IMR-90 (cell line): Measurements from ENCODE around the gene NPB. TPM values are rescaled to one million over a fixed set of nuclear protein-coding genes. Genes with fewer than 3 reads are reported as not detected.

ENCODE experiments used
- ATAC-seq: fragments of 200-7000 bp; cut with Tn5 transposase; 2 replicates; pipeline ENCODE4 v1.9.1; 2020; ENCODE audit warnings: low read depth, mild to moderate bottlenecking, moderate library complexity
- BruUV-seq: library from RNA; stranded (reverse); fragments of 400-500 nt; replicated peaks from 2 replicates; lab custom pipeline; 2021; lab: Mats Ljungman, UMichigan
- CTCF ChIA-PET: fragments of 300-600 bp; formaldehyde crosslinking; extraction: SDS; loops from one replicate; lab custom pipeline; 2021; ENCODE audit warnings: antibody characterized with exemption; lab: Yijun Ruan, JAX
- POLR2A ChIA-PET: fragments of 300-600 bp; sonication (Branson Sonifier 250); formaldehyde crosslinking; loops from one replicate; lab custom pipeline; 2022; ENCODE audit warnings: antibody characterized with exemption; ENCODE audit not compliant: unreplicated experiment; lab: Charles Lee
- DNase-seq: peaks from one replicate; pipeline ENCODE4 v3.0.0; 2013
- H2AFZ ChIP-seq: replicated peaks from 2 replicates; pipeline ENCODE3; 2013; ENCODE audit warnings: low read length, mild to moderate bottlenecking; ENCODE audit not compliant: poor library complexity
- H2AK5ac ChIP-seq: 2 replicates; pipeline ENCODE4 v1.6.1; 2013; ENCODE audit warnings: low read depth, low read length, inconsistent platforms
- H2AK9ac ChIP-seq: replicated peaks from 2 replicates; pipeline ENCODE3; 2013; ENCODE audit warnings: mild to moderate bottlenecking, low read depth, low read length, moderate library complexity; ENCODE audit not compliant: poor library complexity
- H2BK120ac ChIP-seq: 2 replicates; pipeline ENCODE4 v1.6.1; 2013; ENCODE audit warnings: low read depth, low read length, inconsistent platforms
- H2BK15ac ChIP-seq: 3 replicates; pipeline ENCODE4 v1.6.1; 2013; ENCODE audit warnings: low read depth, low read length, inconsistent platforms
- H2BK20ac ChIP-seq: 2 replicates; pipeline ENCODE4 v1.6.1; 2013; ENCODE audit warnings: low read depth, mild to moderate bottlenecking, inconsistent platforms, low read length, moderate library complexity
- H2BK5ac ChIP-seq: 2 replicates; pipeline ENCODE4 v1.6.1; 2013; ENCODE audit warnings: mild to moderate bottlenecking, low read depth, low read length, inconsistent platforms; ENCODE audit not compliant: poor library complexity, severe bottlenecking
- H3K14ac ChIP-seq: replicated peaks from 2 replicates; pipeline ENCODE4 v1.6.1; 2013; ENCODE audit warnings: low read depth, low read length, inconsistent platforms
- H3K18ac ChIP-seq: 2 replicates; pipeline ENCODE4 v1.6.1; 2013; ENCODE audit warnings: low read depth, low read length, control low read depth
- H3K23ac ChIP-seq: 2 replicates; pipeline ENCODE4 v1.6.1; 2013; ENCODE audit warnings: low read depth, low read length, inconsistent platforms
- H3K27ac ChIP-seq: 2 replicates; pipeline ENCODE4 v1.5.1; 2013; ENCODE audit warnings: mild to moderate bottlenecking, control low read depth, low read length; ENCODE audit not compliant: insufficient read depth
- H3K27me3 ChIP-seq: 2 replicates; pipeline ENCODE4 v1.6.1; 2013; ENCODE audit warnings: low read length; ENCODE audit not compliant: control insufficient read depth, insufficient read depth
- H3K36me3 ChIP-seq: 2 replicates; pipeline ENCODE4 v1.6.1; 2013; ENCODE audit warnings: low read length, mixed read lengths; ENCODE audit not compliant: control insufficient read depth, insufficient read depth
- H3K4ac ChIP-seq: 2 replicates; pipeline ENCODE4 v1.6.1; 2013; ENCODE audit warnings: low read depth, low read length, inconsistent platforms
- H3K4me1 ChIP-seq: 2 replicates; pipeline ENCODE4 v1.6.1; 2013; ENCODE audit warnings: low read length, mixed read lengths; ENCODE audit not compliant: control insufficient read depth, insufficient read depth
- H3K4me2 ChIP-seq: 2 replicates; pipeline ENCODE4 v1.6.1; 2013; ENCODE audit warnings: low read depth, mild to moderate bottlenecking, control low read depth, low read length, moderate library complexity
- H3K4me3 ChIP-seq: 2 replicates; pipeline ENCODE4 v1.5.1; 2013; ENCODE audit warnings: low read depth, mild to moderate bottlenecking, control low read depth, low read length, moderate library complexity; ENCODE audit not compliant: insufficient read depth
- H3K56ac ChIP-seq: 2 replicates; pipeline ENCODE4 v1.6.1; 2013; ENCODE audit warnings: low read length, inconsistent platforms; ENCODE audit not compliant: insufficient read depth; ENCODE audit errors: extremely low read depth
- H3K79me1 ChIP-seq, 2 experiments: 2 replicates each; pipeline ENCODE4 v1.6.1; 2013; ENCODE audit warnings: low read length in 2 of 2, inconsistent platforms in 1 of 2, low read depth in 1 of 2
- H3K9ac ChIP-seq: 2 replicates; pipeline ENCODE4 v1.6.1; 2013; ENCODE audit warnings: low read depth, low read length, control low read depth
- H3K9me1 ChIP-seq: 2 replicates; pipeline ENCODE4 v1.6.1; 2013; ENCODE audit warnings: low read length, inconsistent platforms; ENCODE audit not compliant: insufficient read depth
- H3K9me3 ChIP-seq: 2 replicates; pipeline ENCODE4 v1.6.1; 2013; ENCODE audit warnings: low read length; ENCODE audit not compliant: control insufficient read depth, insufficient read depth
- H4K20me1 ChIP-seq: 2 replicates; pipeline ENCODE4 v1.6.1; 2013; ENCODE audit warnings: low read length, inconsistent platforms; ENCODE audit not compliant: insufficient read depth
- H4K5ac ChIP-seq: 2 replicates; pipeline ENCODE4 v1.6.1; 2013; ENCODE audit warnings: mild to moderate bottlenecking, low read depth, low read length, control low read depth
- H4K8ac ChIP-seq, 2 experiments: 2 replicates each; pipeline ENCODE4 v1.6.1; 2013; ENCODE audit warnings: low read depth in 2 of 2, low read length in 2 of 2, control low read depth in 1 of 2, inconsistent platforms in 1 of 2
- H4K91ac ChIP-seq: 2 replicates; pipeline ENCODE4 v1.6.1; 2013; ENCODE audit warnings: low read depth, low read length, inconsistent platforms; ENCODE audit not compliant: insufficient read depth
- BHLHE40 ChIP-seq: fragments of 150-350 bp; IDR thresholded peaks from 2 replicates; pipeline ENCODE4 v1.6.1; 2016; ENCODE audit warnings: mild to moderate bottlenecking, low read depth, low read length
- CEBPB ChIP-seq: IDR thresholded peaks from 2 replicates; pipeline ENCODE4 v1.6.1; 2012; ENCODE audit warnings: low read depth, low read length, improper control_type of control experiment
- MAZ ChIP-seq: IDR thresholded peaks from 2 replicates; pipeline ENCODE4 v1.6.1; 2012; ENCODE audit warnings: low read depth, mild to moderate bottlenecking, low read length, improper control_type of control experiment, moderate library complexity, borderline replicate concordance
- MXI1 ChIP-seq: IDR thresholded peaks from 2 replicates; pipeline ENCODE4 v1.6.1; 2012; ENCODE audit warnings: low read depth, mild to moderate bottlenecking, low read length, moderate library complexity, borderline replicate concordance
- NFE2L2 ChIP-seq: fragments of 150-350 bp; IDR thresholded peaks from 2 replicates; pipeline ENCODE4 v1.6.1; 2016; ENCODE audit warnings: low read depth, mild to moderate bottlenecking, low read length
- POLR2A ChIP-seq: IDR thresholded peaks from 2 replicates; pipeline ENCODE4 v1.6.1; 2012; ENCODE audit warnings: mild to moderate bottlenecking, low read depth, low read length
- RAD21 ChIP-seq: IDR thresholded peaks from 2 replicates; pipeline ENCODE4 v1.6.1; 2012; ENCODE audit warnings: low read length, improper control_type of control experiment
- RCOR1 ChIP-seq: IDR thresholded peaks from 2 replicates; pipeline ENCODE4 v1.6.1; 2012; ENCODE audit warnings: mild to moderate bottlenecking, low read length, improper control_type of control experiment; ENCODE audit not compliant: insufficient replicate concordance
- SMC3 ChIP-seq: fragments of 150-350 bp; IDR thresholded peaks from 2 replicates; pipeline ENCODE4 v1.6.1; 2016; ENCODE audit warnings: low read depth, mild to moderate bottlenecking, antibody characterized with exemption, low read length, moderate library complexity
- WGBS, 2 experiments: methylation state at CpG; one replicate each; pipeline versions ENCODE4 v1.1.5 to v1.1.7; 2013; ENCODE audit warnings: missing lambda C conversion rate in 2 of 2; ENCODE audit not compliant: insufficient read length in 1 of 2; ENCODE audit errors: extremely low coverage in 2 of 2; 5-methylcytosine and 5-hydroxymethylcytosine counted together
- dilution Hi-C: fragments of 300-500 bp; cut with HindIII; formaldehyde crosslinking; loops from one replicate; pipeline ENCODE4 v1.14.3; 2018; ENCODE audit warnings: low sequenced_read_pairs; ENCODE audit not compliant: unreplicated experiment
- in situ Hi-C: fragments of 300-500 bp; cut with MboI; formaldehyde crosslinking; loops from 3 replicates; pipeline ENCODE4 v1.14.3; 2019; ENCODE audit warnings: low sequenced_read_pairs, inconsistent platforms, mixed read lengths
- intact Hi-C: fragments of 100-400 bp; cut with micrococcal nuclease; formaldehyde crosslinking; loops from 2 replicates; pipeline ENCODE4 v1.10.0; 2022
- polyA plus RNA-seq, 3 experiments: library from polyadenylated mRNA; depleted of rRNA; stranded (reverse); fragments of >200 nt; gene quantifications; 2 replicates each; pipeline ENCODE4 v1.2.3, GENCODE V29; 2012; ENCODE audit warnings: low replicate concordance in 1 of 3
- total RNA-seq: library from RNA; depleted of rRNA; stranded (reverse); fragments of >200 nt; gene quantifications from 2 replicates; pipeline ENCODE4 v1.2.3, GENCODE V29; 2012
- TF ChIP-seq, protein P1 (sequence below): fragments of 150-350 bp; IDR thresholded peaks from 2 replicates; pipeline ENCODE4 v1.6.1; 2016; ENCODE audit warnings: low read depth, mild to moderate bottlenecking, low read length, moderate library complexity, borderline replicate concordance
- TF ChIP-seq, protein P2 (sequence below): fragments of 150-350 bp; IDR thresholded peaks from 2 replicates; pipeline ENCODE4 v1.6.1; 2017; ENCODE audit warnings: mild to moderate bottlenecking, antibody characterized with exemption, low read length, low read depth

NPB gene
- total and polyA plus RNA-seq, 2 of the 4 experiments (the other 2 are of a cell fraction) = 0.51 TPM; not detected in 1

DNA sequence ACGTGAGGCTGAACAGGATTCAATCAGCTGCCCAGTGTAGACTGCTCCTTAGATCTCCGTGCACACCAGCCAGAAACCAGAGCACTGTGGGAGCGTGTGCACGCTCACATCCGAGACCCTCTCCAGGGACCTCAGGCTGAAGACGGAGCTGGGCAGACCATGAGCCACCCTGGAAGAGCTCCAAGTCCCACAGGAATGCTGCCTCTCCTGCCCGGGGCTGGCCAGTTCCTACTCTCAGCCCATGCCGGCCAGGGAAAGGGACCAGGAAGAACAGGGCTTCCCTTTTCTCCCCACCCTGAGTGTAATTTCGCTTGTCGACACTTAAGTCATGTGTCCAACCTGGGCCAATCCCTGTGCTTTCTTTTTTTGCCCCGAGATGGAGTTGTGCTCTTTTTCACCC lies 17.5 kb upstream of the NPB start:
- ATAC-seq = no peak
- Histone ChIP-seq H3K23ac (no peak overlapping the region), H4K91ac (no peak overlapping the region), H4K8ac (no peak overlapping the region), H3K36me3 (peaks cover 54% of the 10 kb centered on the region), H3K18ac (no peak overlapping the region), H3K9me1 (no peaks in the 10 kb centered on the region), H2AFZ (no peak overlapping the region), H2AK9ac (no peak overlapping the region), H2BK5ac (no peak overlapping the region), H4K5ac (no peak overlapping the region), H3K27ac (no peak overlapping the region), H2AK5ac (no peak overlapping the region), H3K4me2 (no peak overlapping the region), H2BK15ac (no peak overlapping the region), H3K4me3 (no peak overlapping the region), H3K4me1 (no peaks in the 10 kb centered on the region; the same call in 1 of the 2 replicates), H2BK120ac (no peak overlapping the region), H3K14ac (no peak overlapping the region), H3K4ac (no peak overlapping the region), H3K9me3 (no peaks in the 10 kb centered on the region), H3K79me1 (peaks cover 48 to 68% of the 10 kb centered on the region in 2 experiments), H3K27me3 (no peaks in the 10 kb centered on the region), H2BK20ac (no peak overlapping the region), H3K9ac (no peak overlapping the region), H3K56ac (no peak overlapping the region), H4K20me1 (peaks cover 19% of the 10 kb centered on the region)
- DNase-seq = no peak
- 100% methylated on average over 6 of the region's 11 CpGs; no CpG with 5 or more reads in 1 of the 2 experiments for WGBS, 2 experiments
- POLR2A ChIA-PET = no interaction called here
- in situ Hi-C loops (no loop called here), intact Hi-C loops (no loop called here), dilution Hi-C loops (no loop called here)
- BruUV-seq = no TSS peak
- no peak for TF ChIP-seq CEBPB
- no peak for TF ChIP-seq RCOR1
- TF ChIP-seq SMC3 = no peak
- no peak for TF ChIP-seq BHLHE40
- TF ChIP-seq, protein P1, sequence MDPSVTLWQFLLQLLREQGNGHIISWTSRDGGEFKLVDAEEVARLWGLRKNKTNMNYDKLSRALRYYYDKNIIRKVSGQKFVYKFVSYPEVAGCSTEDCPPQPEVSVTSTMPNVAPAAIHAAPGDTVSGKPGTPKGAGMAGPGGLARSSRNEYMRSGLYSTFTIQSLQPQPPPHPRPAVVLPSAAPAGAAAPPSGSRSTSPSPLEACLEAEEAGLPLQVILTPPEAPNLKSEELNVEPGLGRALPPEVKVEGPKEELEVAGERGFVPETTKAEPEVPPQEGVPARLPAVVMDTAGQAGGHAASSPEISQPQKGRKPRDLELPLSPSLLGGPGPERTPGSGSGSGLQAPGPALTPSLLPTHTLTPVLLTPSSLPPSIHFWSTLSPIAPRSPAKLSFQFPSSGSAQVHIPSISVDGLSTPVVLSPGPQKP = no peak
- TF ChIP-seq, protein P2, sequence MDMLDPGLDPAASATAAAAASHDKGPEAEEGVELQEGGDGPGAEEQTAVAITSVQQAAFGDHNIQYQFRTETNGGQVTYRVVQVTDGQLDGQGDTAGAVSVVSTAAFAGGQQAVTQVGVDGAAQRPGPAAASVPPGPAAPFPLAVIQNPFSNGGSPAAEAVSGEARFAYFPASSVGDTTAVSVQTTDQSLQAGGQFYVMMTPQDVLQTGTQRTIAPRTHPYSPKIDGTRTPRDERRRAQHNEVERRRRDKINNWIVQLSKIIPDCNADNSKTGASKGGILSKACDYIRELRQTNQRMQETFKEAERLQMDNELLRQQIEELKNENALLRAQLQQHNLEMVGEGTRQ = no peak
- TF ChIP-seq NFE2L2 = no peak
- TF ChIP-seq POLR2A = no peak
- no peak for TF ChIP-seq RAD21
- no peak for TF ChIP-seq MAZ
- no peak for TF ChIP-seq MXI1
- CTCF ChIA-PET = no interaction called here
